SK-N-SH (cell line): Measurements from ENCODE around the gene SH3PXD2B. TPM values are rescaled to one million over a fixed set of nuclear protein-coding genes. Genes with fewer than 3 reads are reported as not detected.

ENCODE experiments used
- CTCF ChIA-PET: fragments of 300-600, 350-600 bp; formaldehyde crosslinking; extraction: SDS; loops from one replicate; lab custom pipeline; 2021; lab: Yijun Ruan, JAX
- POLR2A ChIA-PET: fragments of 350-600 bp; sonication (Branson Sonifier 250); formaldehyde crosslinking; extraction: SDS; loops from one replicate; lab custom pipeline; 2020; ENCODE audit warnings: antibody characterized with exemption, inconsistent platforms; lab: Yijun Ruan, JAX
- DNase-seq: peaks from one replicate; pipeline ENCODE4 v3.0.0; 2012
- H2AFZ ChIP-seq: fragments of 200-600 bp; sonication (generic); 2 replicates; pipeline ENCODE4 v1.8.1; 2016; ENCODE audit warnings: antibody characterized with exemption, mild to moderate bottlenecking, low read depth
- H3F3A ChIP-seq: fragments of 200-600 bp; sonication (generic); replicated peaks from 2 replicates; pipeline ENCODE3; 2016; ENCODE audit warnings: antibody characterized with exemption, mild to moderate bottlenecking; ENCODE audit not compliant: insufficient read depth
- H3K27ac ChIP-seq, 2 experiments: fragments of 200-500 bp in 1 of 2; fragments of 200-600 bp in 1 of 2; sonication (Bioruptor generic) in 1 of 2; sonication (generic), shearing (Covaris generic) in 1 of 2; 2 replicates each; pipeline versions ENCODE4 v1.5.1 to v1.6.1; 2014 to 2016; ENCODE audit warnings: low read depth in 2 of 2, inconsistent platforms in 1 of 2, low read length in 1 of 2, mild to moderate bottlenecking in 1 of 2, mixed read lengths in 1 of 2
- H3K27me3 ChIP-seq: fragments of 200-600 bp; sonication (generic), shearing (Covaris generic); 2 replicates; pipeline ENCODE4 v1.6.1; 2016; ENCODE audit warnings: mixed run types; ENCODE audit not compliant: insufficient read depth
- H3K36me3 ChIP-seq, 2 experiments: fragments of 200-500 bp in 1 of 2; fragments of 200-600 bp in 1 of 2; sonication (Bioruptor generic) in 1 of 2; sonication (generic) in 1 of 2; replicated peaks in 1 of 2; 2 replicates each; pipeline versions ENCODE3 to v1.5.1; 2014 to 2016; ENCODE audit warnings: low read length in 1 of 2, mild to moderate bottlenecking in 1 of 2; ENCODE audit not compliant: insufficient read depth in 2 of 2, control insufficient read depth in 1 of 2
- H3K4me1 ChIP-seq, 2 experiments: fragments of 200-500 bp in 1 of 2; fragments of 200-600 bp in 1 of 2; sonication (Bioruptor generic) in 1 of 2; sonication (generic), shearing (Covaris generic) in 1 of 2; 2 replicates each; pipeline versions ENCODE4 v1.5.1 to v1.6.1; 2014 to 2016; ENCODE audit warnings: low read depth in 1 of 2, low read length in 1 of 2, mixed run types in 1 of 2; ENCODE audit not compliant: insufficient read depth in 2 of 2, control insufficient read depth in 1 of 2
- H3K4me2 ChIP-seq: fragments of 200-600 bp; sonication (generic), shearing (Covaris generic); 2 replicates; pipeline ENCODE4 v1.6.1; 2017; ENCODE audit warnings: mixed run types
- H3K4me3 ChIP-seq, 2 experiments: fragments of 200-500 bp in 1 of 2; fragments of 200-600 bp in 1 of 2; sonication (Bioruptor generic) in 1 of 2; sonication (generic), shearing (Covaris generic) in 1 of 2; 2 replicates each; pipeline versions ENCODE4 v1.5.1 to v1.8.1; 2014 to 2016; ENCODE audit warnings: low read depth in 2 of 2, inconsistent platforms in 1 of 2, low read length in 1 of 2, mild to moderate bottlenecking in 1 of 2, mixed read lengths in 1 of 2, moderate library complexity in 1 of 2
- H3K79me2 ChIP-seq: fragments of 200-600 bp; sonication (generic); 2 replicates; pipeline ENCODE4 v1.8.1; 2017; ENCODE audit warnings: mild to moderate bottlenecking; ENCODE audit not compliant: insufficient read depth
- H3K9ac ChIP-seq: fragments of 200-600 bp; sonication (generic); 2 replicates; pipeline ENCODE4 v1.6.1; 2017; ENCODE audit warnings: mixed run types
- H3K9me2 ChIP-seq: fragments of 200-600 bp; sonication (generic); 2 replicates; pipeline ENCODE4 v1.6.1; 2017; ENCODE audit warnings: mixed run types
- H3K9me3 ChIP-seq: fragments of 200-600 bp; sonication (generic); 2 replicates; pipeline ENCODE4 v1.6.1; 2017; ENCODE audit warnings: mixed run types, mild to moderate bottlenecking, moderate library complexity
- H4K20me1 ChIP-seq: fragments of 200-600 bp; sonication (generic); 2 replicates; pipeline ENCODE4 v1.6.1; 2017; ENCODE audit warnings: mild to moderate bottlenecking, mixed run types; ENCODE audit not compliant: insufficient read depth
- ELF1 ChIP-seq: IDR thresholded peaks from 2 replicates; pipeline ENCODE4 v1.4.0; 2012
- EP300 ChIP-seq, 2 experiments: IDR thresholded peaks; 2 replicates each; pipeline versions ENCODE4 v1.4.0 to v1.6.1; 2012; ENCODE audit warnings: borderline replicate concordance in 1 of 2, low read depth in 1 of 2, low read length in 1 of 2
- GABPA ChIP-seq: IDR thresholded peaks from 2 replicates; pipeline ENCODE4 v1.4.0; 2012; ENCODE audit warnings: low read depth, mild to moderate bottlenecking
- JUND ChIP-seq: IDR thresholded peaks from 2 replicates; pipeline ENCODE4 v1.4.0; 2012
- MAX ChIP-seq: IDR thresholded peaks from 2 replicates; pipeline ENCODE4 v1.4.0; 2012; ENCODE audit warnings: low read depth
- NRF1 ChIP-seq: IDR thresholded peaks from 2 replicates; pipeline ENCODE4 v1.6.1; 2012; ENCODE audit warnings: low read depth, mild to moderate bottlenecking, low read length
- PBX3 ChIP-seq: IDR thresholded peaks from 2 replicates; pipeline ENCODE4; 2012
- RCOR1 ChIP-seq: fragments of 150-350 bp; IDR thresholded peaks from 2 replicates; pipeline ENCODE4 v1.6.1; 2017; ENCODE audit warnings: antibody characterized with exemption, low read length
- RFX5 ChIP-seq: IDR thresholded peaks from 2 replicates; pipeline ENCODE4 v1.6.1; 2012; ENCODE audit warnings: mild to moderate bottlenecking, improper control_type of control experiment, low read length
- RXRA ChIP-seq: IDR thresholded peaks from 2 replicates; pipeline ENCODE4 v1.4.0; 2012; ENCODE audit warnings: low read depth, mild to moderate bottlenecking, borderline replicate concordance
- TEAD4 ChIP-seq: IDR thresholded peaks from 2 replicates; pipeline ENCODE4 v1.4.0; 2012; ENCODE audit warnings: mild to moderate bottlenecking, borderline replicate concordance; ENCODE audit not compliant: insufficient read depth
- YY1 ChIP-seq: IDR thresholded peaks from 2 replicates; pipeline ENCODE4 v1.4.0; 2012; ENCODE audit warnings: low read depth, mild to moderate bottlenecking
- ZBTB33 ChIP-seq: IDR thresholded peaks from 2 replicates; pipeline ENCODE4 v1.4.0; 2012; ENCODE audit warnings: low read depth, borderline replicate concordance
- WGBS: methylation state at CpG from one replicate; pipeline ENCODE4 v1.1.6; 2017; ENCODE audit warnings: low lambda C conversion rate; 5-methylcytosine and 5-hydroxymethylcytosine counted together
- polyA plus RNA-seq, 3 experiments: library from polyadenylated mRNA; depleted of rRNA; stranded (reverse); fragments of >200 nt; gene quantifications; 2 replicates each; pipeline ENCODE4 v1.2.3, GENCODE V29; 2012

The SH3PXD2B gene
- polyA plus RNA-seq, 1 of the 3 experiments (the other 2 are of a cell fraction): 15.0 TPM

DNA sequence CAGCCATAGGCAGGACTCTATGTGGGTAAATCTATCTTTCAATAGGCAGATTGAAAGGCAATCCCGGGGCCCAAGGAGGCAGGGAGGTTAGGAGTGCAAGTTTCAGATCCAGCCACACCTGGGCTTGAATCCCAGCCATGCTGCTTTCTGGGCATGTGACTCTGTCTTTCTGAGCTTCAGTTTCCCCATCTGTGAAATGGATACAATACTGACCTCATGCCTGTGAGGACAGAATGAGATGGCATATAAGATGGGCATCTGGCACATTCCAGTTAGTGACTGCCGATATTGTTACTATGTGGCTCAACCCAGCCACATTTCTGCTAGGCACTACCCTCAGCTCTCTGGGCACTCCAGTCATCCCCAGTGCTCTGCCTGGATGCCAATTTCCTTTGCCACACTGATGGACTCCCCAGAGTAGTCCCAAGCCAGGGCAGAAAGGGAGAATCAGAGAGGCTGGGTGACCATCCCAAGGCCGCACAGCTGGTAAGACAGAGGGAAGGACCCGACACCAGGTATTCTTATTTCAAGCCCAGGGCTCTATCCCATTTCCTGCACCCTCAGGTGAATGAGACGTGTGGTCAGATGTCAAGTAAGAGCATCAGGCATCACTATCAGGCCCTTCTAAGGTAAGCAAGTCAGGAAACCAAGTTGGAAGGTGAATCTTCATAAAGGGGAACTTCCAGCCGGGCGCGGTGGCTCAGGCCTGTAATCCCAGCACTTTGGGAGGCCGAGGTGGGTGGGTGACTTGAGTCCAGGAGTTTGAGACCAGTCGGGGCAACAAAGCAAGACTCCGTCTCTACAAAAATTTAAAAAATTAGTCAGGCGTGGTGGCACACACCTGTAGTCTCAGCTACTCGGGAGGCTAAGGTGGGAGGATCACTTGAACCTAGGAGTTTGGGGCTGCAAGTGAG is 38.7 kb downstream of the SH3PXD2B start:
- H3K4me2 ChIP-seq: no peak overlapping the region
- no peaks in the 10 kb centered on the region for H3K9me2 ChIP-seq
- H3K4me1 ChIP-seq: peaks cover 57 to 60% of the 10 kb centered on the region in 2 experiments
- H3K9me3 ChIP-seq: no peaks in the 10 kb centered on the region
- no peak overlapping the region for H3K9ac ChIP-seq
- peaks cover 9 to 14% of the 10 kb centered on the region in 2 experiments for H3K36me3 ChIP-seq
- CTCF ChIA-PET: interaction anchor here (1.4 kb wide), 1 partner anchor 35 kb away, joined by 3 read pairs; no protein-coding TSS in a partner anchor
- no peak overlapping the region for H2AFZ ChIP-seq
- peaks cover 29% of the 10 kb centered on the region; the same call in 1 of the 2 replicates for H3K79me2 ChIP-seq
- H3K27ac ChIP-seq: no peak overlapping the region
- TF ChIP-seq YY1 (no peak), JUND (no peak), ELF1 (no peak), RFX5 (no peak), ZBTB33 (no peak), RXRA (no peak), PBX3 (no peak), GABPA (no peak), MAX (no peak), EP300 (IDR thresholded peaks at IDR 0.05; ENCODE audit: borderline replicate concordance in 1 of 2, low read depth in 1 of 2, low read length in 1 of 2) (no peak), NRF1 (no peak), TEAD4 (no peak), RCOR1 (no peak)
- peaks cover 24% of the 10 kb centered on the region for H3F3A ChIP-seq
- no peaks in the 10 kb centered on the region for H3K27me3 ChIP-seq
- DNase-seq: no peak
- POLR2A ChIA-PET: no interaction called here
- H3K4me3 ChIP-seq: no peak overlapping the region
- WGBS: 95% methylated on average over 12 of the region's 13 CpGs
- H4K20me1 ChIP-seq: peaks cover 86% of the 10 kb centered on the region
